Kidney epithelial cell (primary cell): Measurements from ENCODE around the gene SPDYC. TPM values are rescaled to one million over a fixed set of nuclear protein-coding genes. Genes with fewer than 3 reads are reported as not detected.

ENCODE experiments used
- DNase-seq: peaks from one replicate; pipeline ENCODE4 v3.0.0-alpha.2; 2010; ENCODE audit warnings: low read depth
- H3K27me3 ChIP-seq: 2 replicates; pipeline ENCODE4 v1.6.0; 2011; ENCODE audit warnings: low read length; ENCODE audit not compliant: control insufficient read depth, insufficient read depth
- H3K36me3 ChIP-seq: 2 replicates; pipeline ENCODE4 v1.5.1; 2011; ENCODE audit warnings: low read length; ENCODE audit not compliant: control insufficient read depth, insufficient read depth
- H3K4me3 ChIP-seq: 2 replicates; pipeline ENCODE4 v1.5.1; 2011; ENCODE audit warnings: low read depth, mild to moderate bottlenecking, control low read depth, low read length
- total RNA-seq: library from RNA; depleted of rRNA; stranded (reverse); fragments of >200 nt; gene quantifications from 2 replicates; pipeline ENCODE4 v1.2.3, GENCODE V29; 2015
- TF ChIP-seq, protein P1 (sequence below): IDR thresholded peaks from 2 replicates; pipeline ENCODE4 v1.5.1; 2011; ENCODE audit warnings: mild to moderate bottlenecking, moderate library complexity, low read length, control low read depth, inconsistent platforms; ENCODE audit not compliant: insufficient read depth, poor library complexity, severe bottlenecking

The SPDYC gene
- total RNA-seq, 1 donor from 2014 or later = not detected

GRCh38 chr11:65204646-65205601 is 34.9 kb downstream of the SPDYC start:
- Histone ChIP-seq H3K36me3 (peaks cover 8% of the 10 kb centered on the region), H3K27me3 (no peaks in the 10 kb centered on the region), H3K4me3 (no peak overlapping the region)
- DNase-seq = no peak
- TF ChIP-seq, protein P1, sequence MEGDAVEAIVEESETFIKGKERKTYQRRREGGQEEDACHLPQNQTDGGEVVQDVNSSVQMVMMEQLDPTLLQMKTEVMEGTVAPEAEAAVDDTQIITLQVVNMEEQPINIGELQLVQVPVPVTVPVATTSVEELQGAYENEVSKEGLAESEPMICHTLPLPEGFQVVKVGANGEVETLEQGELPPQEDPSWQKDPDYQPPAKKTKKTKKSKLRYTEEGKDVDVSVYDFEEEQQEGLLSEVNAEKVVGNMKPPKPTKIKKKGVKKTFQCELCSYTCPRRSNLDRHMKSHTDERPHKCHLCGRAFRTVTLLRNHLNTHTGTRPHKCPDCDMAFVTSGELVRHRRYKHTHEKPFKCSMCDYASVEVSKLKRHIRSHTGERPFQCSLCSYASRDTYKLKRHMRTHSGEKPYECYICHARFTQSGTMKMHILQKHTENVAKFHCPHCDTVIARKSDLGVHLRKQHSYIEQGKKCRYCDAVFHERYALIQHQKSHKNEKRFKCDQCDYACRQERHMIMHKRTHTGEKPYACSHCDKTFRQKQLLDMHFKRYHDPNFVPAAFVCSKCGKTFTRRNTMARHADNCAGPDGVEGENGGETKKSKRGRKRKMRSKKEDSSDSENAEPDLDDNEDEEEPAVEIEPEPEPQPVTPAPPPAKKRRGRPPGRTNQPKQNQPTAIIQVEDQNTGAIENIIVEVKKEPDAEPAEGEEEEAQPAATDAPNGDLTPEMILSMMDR = peak; percentile 98

DNA sequence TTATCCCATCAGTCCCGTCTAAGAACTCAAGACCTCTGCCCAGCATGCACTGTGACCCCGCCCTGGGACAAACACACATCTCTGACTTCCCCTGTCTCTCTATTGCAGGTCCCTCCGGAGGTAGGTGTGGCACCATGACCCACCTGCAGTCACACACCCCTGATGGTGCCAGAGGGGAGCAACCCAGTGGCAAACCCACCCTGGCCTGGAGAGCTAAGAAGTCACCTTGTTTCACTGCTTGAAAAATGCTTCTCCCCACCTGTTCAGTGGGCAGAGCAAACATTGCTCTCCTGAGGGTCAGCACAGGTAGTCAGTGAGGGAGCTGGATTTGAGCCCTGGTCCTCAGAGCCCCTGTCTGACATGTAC is 35.6 kb downstream of the SPDYC start:
- Histone ChIP-seq H3K4me3 (no peak overlapping the region), H3K36me3 (peaks cover 9% of the 10 kb centered on the region), H3K27me3 (no peaks in the 10 kb centered on the region)
- TF ChIP-seq, protein P1 = no peak
- no peak for DNase-seq

DNA sequence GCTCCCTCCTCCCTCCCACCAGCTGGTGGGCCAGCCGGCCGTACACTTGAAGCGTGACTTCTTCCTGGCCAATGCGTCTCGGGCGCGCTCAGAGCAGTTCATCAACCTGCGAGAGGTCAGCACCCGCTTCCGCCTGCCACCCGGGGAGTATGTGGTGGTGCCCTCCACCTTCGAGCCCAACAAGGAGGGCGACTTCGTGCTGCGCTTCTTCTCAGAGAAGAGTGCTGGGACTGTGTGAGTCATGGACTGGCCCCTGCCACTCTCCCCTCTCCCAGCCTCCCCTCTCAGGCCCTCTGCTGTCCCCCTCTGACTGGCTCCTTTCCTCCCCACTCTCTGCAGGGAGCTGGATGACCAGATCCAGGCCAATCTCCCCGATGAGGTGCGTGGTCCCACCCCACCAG is 36.4 kb downstream of the SPDYC start:
- TF ChIP-seq, protein P1 = no peak
- no peak overlapping the region for H3K4me3 ChIP-seq
- H3K27me3 ChIP-seq = no peaks in the 10 kb centered on the region
- peaks cover 11% of the 10 kb centered on the region for H3K36me3 ChIP-seq
- DNase-seq = no peak

DNA sequence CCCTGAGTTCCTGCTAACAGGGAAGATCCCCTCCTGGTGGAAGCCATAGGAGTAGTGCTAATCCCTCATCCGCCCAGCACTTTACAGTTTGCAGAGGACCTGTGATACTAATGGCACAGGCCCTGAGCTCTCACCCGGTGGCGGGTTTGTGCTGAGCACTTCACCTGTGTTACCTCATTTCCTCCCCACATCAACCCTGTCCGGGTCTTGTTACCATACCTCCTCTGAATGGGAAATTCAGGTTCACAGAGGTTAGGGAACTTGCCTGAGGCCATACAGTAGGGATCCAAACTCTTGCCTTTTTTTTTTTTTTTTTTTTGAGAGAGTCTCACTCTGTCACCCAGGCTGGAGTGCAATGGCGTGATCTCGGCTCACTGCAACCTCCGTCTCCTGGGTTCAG is 36.9 kb downstream of the SPDYC start:
- no peak overlapping the region for H3K4me3 ChIP-seq
- DNase-seq = no peak
- no peaks in the 10 kb centered on the region for H3K27me3 ChIP-seq
- peaks cover 11% of the 10 kb centered on the region for H3K36me3 ChIP-seq
- TF ChIP-seq, protein P1 = no peak

GRCh38 chr11:65207918-65208784 is 38.1 kb downstream of the SPDYC start:
- H3K36me3 ChIP-seq = peaks cover 11% of the 10 kb centered on the region
- H3K4me3 ChIP-seq = no peak overlapping the region
- no peaks in the 10 kb centered on the region for H3K27me3 ChIP-seq
- TF ChIP-seq, protein P1 = no peak
- no peak for DNase-seq
